Nephron (organoid): Measurements from ENCODE around the gene SFMBT1.
A peak's percentile ranks its signal among the peaks of the same experiment; 100 is the strongest.

ENCODE experiments used
- H3K27ac Mint-ChIP-seq, 3 experiments: 2 replicates each; pipeline ENCODE4 v1.8.0; 2020; ENCODE audit warnings: mixed read lengths in 3 of 3, mild to moderate bottlenecking in 2 of 3, moderate library complexity in 1 of 3
- H3K27me3 Mint-ChIP-seq: 2 replicates; pipeline ENCODE4 v1.8.0; 2021; ENCODE audit warnings: low read depth, mild to moderate bottlenecking, moderate library complexity, mixed read lengths
- H3K36me3 Mint-ChIP-seq: 2 replicates; pipeline ENCODE4 v1.8.0; 2020; ENCODE audit warnings: low read depth, mixed read lengths
- H3K4me1 Mint-ChIP-seq: 2 replicates; pipeline ENCODE4 v1.8.0; 2020; ENCODE audit warnings: mixed read lengths
- H3K4me3 Mint-ChIP-seq, 3 experiments: 2 replicates each; pipeline ENCODE4 v1.8.0; 2020; ENCODE audit warnings: mild to moderate bottlenecking in 3 of 3, mixed read lengths in 3 of 3, moderate library complexity in 2 of 3
- H3K9me3 Mint-ChIP-seq: 2 replicates; pipeline ENCODE4 v1.8.0; 2020; ENCODE audit warnings: mixed read lengths
- CTCF ChIP-seq, 3 experiments: fragments of 200-600 bp; sonication (generic); IDR thresholded peaks; one replicate each; pipeline ENCODE4 v1.5.0; 2021; ENCODE audit warnings: antibody characterized with exemption in 3 of 3; ENCODE audit not compliant: unreplicated experiment in 3 of 3

Gene SFMBT1

GRCh38 chr3:52889901-52890300, 156.0 kb downstream of the SFMBT1 start:
- H3K27ac Mint-ChIP-seq, result peak overlapping the region in 2 of 3 experiments; percentile 12 to 93
- no peak for TF ChIP-seq CTCF (IDR thresholded peaks at IDR 0.05; ENCODE audit: unreplicated experiment in 3 of 3)
- H3K4me1 Mint-ChIP-seq, result peaks cover 25% of the 10 kb centered on the region
- peaks cover 2% of the 10 kb centered on the region for H3K9me3 Mint-ChIP-seq
- H3K4me3 Mint-ChIP-seq, result no peak overlapping the region
- no peaks in the 10 kb centered on the region for H3K27me3 Mint-ChIP-seq
- peaks cover 16% of the 10 kb centered on the region for H3K36me3 Mint-ChIP-seq

GRCh38 chr3:52887166-52887565, 158.7 kb downstream of the SFMBT1 start:
- peaks cover 2% of the 10 kb centered on the region for H3K9me3 Mint-ChIP-seq
- no peak for TF ChIP-seq CTCF (IDR thresholded peaks at IDR 0.05; ENCODE audit: unreplicated experiment in 3 of 3)
- H3K27ac Mint-ChIP-seq, result no peak overlapping the region
- H3K4me1 Mint-ChIP-seq, result peaks cover 7% of the 10 kb centered on the region
- no peak overlapping the region for H3K4me3 Mint-ChIP-seq
- H3K27me3 Mint-ChIP-seq, result no peaks in the 10 kb centered on the region
- H3K36me3 Mint-ChIP-seq, result peaks cover 19% of the 10 kb centered on the region

- H3K9me3 Mint-ChIP-seq, result peaks cover 2% of the 10 kb centered on the region
- TF ChIP-seq CTCF (IDR thresholded peaks at IDR 0.05; ENCODE audit: unreplicated experiment in 3 of 3), result no peak
- H3K36me3 Mint-ChIP-seq, result peaks cover 19% of the 10 kb centered on the region
- H3K27me3 Mint-ChIP-seq, result no peaks in the 10 kb centered on the region
- no peak overlapping the region for H3K27ac Mint-ChIP-seq
- H3K4me1 Mint-ChIP-seq, result no peaks in the 10 kb centered on the region
- H3K4me3 Mint-ChIP-seq, result no peak overlapping the region
These were observed 159.7 kb downstream of the SFMBT1 start for GRCh38 chr3:52886049-52886730.

- TF ChIP-seq CTCF (IDR thresholded peaks at IDR 0.05; ENCODE audit: unreplicated experiment in 3 of 3), result no peak
- Mint-ChIP-seq H3K27ac (no peak overlapping the region), H3K36me3 (peaks cover 29% of the 10 kb centered on the region), H3K4me3 (no peak overlapping the region), H3K4me1 (no peaks in the 10 kb centered on the region), H3K27me3 (no peaks in the 10 kb centered on the region), H3K9me3 (peaks cover 2% of the 10 kb centered on the region)
These were observed 163.5 kb downstream of the SFMBT1 start for GRCh38 chr3:52882377-52882776.

- Mint-ChIP-seq H3K9me3 (peaks cover 2% of the 10 kb centered on the region), H3K4me3 (no peak overlapping the region), H3K27ac (no peak overlapping the region), H3K36me3 (peaks cover 29% of the 10 kb centered on the region), H3K4me1 (no peaks in the 10 kb centered on the region), H3K27me3 (no peaks in the 10 kb centered on the region)
- no peak for TF ChIP-seq CTCF (IDR thresholded peaks at IDR 0.05; ENCODE audit: unreplicated experiment in 3 of 3)
These were observed 164.0 kb downstream of the SFMBT1 start for GRCh38 chr3:52881871-52882270.

- no peak overlapping the region for H3K4me3 Mint-ChIP-seq
- H3K4me1 Mint-ChIP-seq, result no peaks in the 10 kb centered on the region
These were observed 165.4 kb downstream of the SFMBT1 start for GRCh38 chr3:52880474-52880873.

More at GRCh38 chr3:52880474-52880873, 165.4 kb downstream of the SFMBT1 start:
- Mint-ChIP-seq H3K27ac (no peak overlapping the region), H3K36me3 (peaks cover 19% of the 10 kb centered on the region), H3K27me3 (no peaks in the 10 kb centered on the region), H3K9me3 (no peaks in the 10 kb centered on the region)
- no peak for TF ChIP-seq CTCF (IDR thresholded peaks at IDR 0.05; ENCODE audit: unreplicated experiment in 3 of 3)
